HepG2 (cell line): Measurements from ENCODE around the gene RSRC2. TPM values are rescaled to one million over a fixed set of nuclear protein-coding genes. Genes with fewer than 3 reads are reported as not detected.

Experiments
- ATAC-seq: fragments of 200-7000 bp; cut with Tn5 transposase; 3 replicates; pipeline ENCODE4 v1.9.1; 2020; ENCODE audit warnings: mild to moderate bottlenecking, moderate library complexity
- BruUV-seq: library from RNA; stranded (reverse); fragments of 400-500 nt; replicated peaks from 2 replicates; lab custom pipeline; 2021; lab: Mats Ljungman, UMichigan
- CTCF ChIA-PET: fragments of 300-600 bp; formaldehyde crosslinking; extraction: SDS; loops from one replicate; lab custom pipeline; 2021; ENCODE audit warnings: low total read pairs, inconsistent platforms, low intra/inter-chr PET ratio; lab: Yijun Ruan, JAX
- POLR2A ChIA-PET: fragments of 350-600 bp; sonication (Branson Sonifier 250); formaldehyde crosslinking; loops from one replicate; lab custom pipeline; 2020; ENCODE audit warnings: antibody characterized with exemption, inconsistent platforms; lab: Yijun Ruan, JAX
- DNase-seq: peaks from one replicate; pipeline ENCODE4 v3.0.0-alpha.2; 2015; ENCODE audit warnings: low spot score
- FAIRE-seq: peaks from 3 replicates; lab custom pipeline; 2011; peaks lifted over from hg19 to GRCh38; lab: Jason Lieb, UNC
- H2AFZ ChIP-seq: one replicate; pipeline ENCODE4 v1.6.1; 2011; ENCODE audit warnings: low read length, inconsistent platforms
- H3K27ac ChIP-seq: fragments of 300-600 bp; 3 replicates; pipeline ENCODE4 v1.8.0; 2011; ENCODE audit warnings: mixed run types, mild to moderate bottlenecking, mixed read lengths, low read length, inconsistent platforms; ENCODE audit not compliant: insufficient read depth; ENCODE audit errors: extremely low read length
- H3K27me3 ChIP-seq, 2 experiments: fragments of 200-600 bp in 1 of 2; 2 replicates in 1 of 2; 3 replicates in 1 of 2; pipeline versions ENCODE4 v1.6.0 to v1.8.0; 2011; ENCODE audit warnings: low read length in 2 of 2, mild to moderate bottlenecking in 2 of 2, moderate library complexity in 2 of 2, inconsistent platforms in 1 of 2; ENCODE audit not compliant: insufficient read depth in 2 of 2, control insufficient read depth in 1 of 2
- H3K36me3 ChIP-seq, 2 experiments: fragments of 200-600 bp in 1 of 2; replicated peaks in 1 of 2; 2 replicates in 1 of 2; 3 replicates in 1 of 2; pipeline versions ENCODE4 v1.5.1 to v1.8.0; 2011; ENCODE audit warnings: low read length in 2 of 2, inconsistent platforms in 1 of 2; ENCODE audit not compliant: insufficient read depth in 2 of 2, control insufficient read depth in 1 of 2
- H3K4me1 ChIP-seq: 2 replicates; pipeline ENCODE4 v1.5.1; 2012; ENCODE audit warnings: low read length, inconsistent platforms; ENCODE audit not compliant: insufficient read depth
- H3K4me2 ChIP-seq: 2 replicates; pipeline ENCODE4 v1.6.0; 2011; ENCODE audit warnings: low read depth, low read length, inconsistent platforms
- H3K4me3 ChIP-seq, 3 experiments: fragments of 200-600 bp in 1 of 3; sonication (generic), shearing (Covaris generic) in 1 of 3; replicated peaks in 1 of 3; 2 replicates each; pipeline ENCODE4 v1.5.1; 2011 to 2016; ENCODE audit warnings: low read length in 3 of 3, inconsistent platforms in 2 of 3, low read depth in 2 of 3, mild to moderate bottlenecking in 2 of 3, control low read depth in 1 of 3, mixed read lengths in 1 of 3; ENCODE audit not compliant: insufficient read depth in 1 of 3
- H3K79me2 ChIP-seq: one replicate; pipeline ENCODE4 v1.6.1; 2011; ENCODE audit warnings: low read length, inconsistent platforms; ENCODE audit not compliant: insufficient read depth
- H3K9ac ChIP-seq: 2 replicates; pipeline ENCODE4 v1.6.0; 2011; ENCODE audit warnings: mild to moderate bottlenecking, low read depth, low read length, inconsistent platforms; ENCODE audit not compliant: insufficient read depth
- H3K9me3 ChIP-seq: 2 replicates; pipeline ENCODE4 v1.5.1; 2012; ENCODE audit warnings: mild to moderate bottlenecking, low read length
- H4K20me1 ChIP-seq: 2 replicates; pipeline ENCODE4 v1.6.0; 2011; ENCODE audit warnings: inconsistent platforms, mild to moderate bottlenecking, low read length, moderate library complexity; ENCODE audit not compliant: insufficient read depth
- CEBPB ChIP-seq: IDR thresholded peaks from 2 replicates; pipeline ENCODE4 v1.6.1; 2011; ENCODE audit warnings: low read depth, low read length, improper control_type of control experiment, borderline replicate concordance
- CEBPG ChIP-seq: IDR thresholded peaks from 2 replicates; pipeline ENCODE4 v1.6.1; 2016
- MXI1 ChIP-seq: IDR thresholded peaks from 3 replicates; pipeline ENCODE4 v1.6.1; 2012; ENCODE audit warnings: low read depth, low read length, inconsistent platforms, borderline replicate concordance
- RBFOX2 ChIP-seq: fragments of 200-400 bp; formaldehyde crosslinking; IDR thresholded peaks from 2 replicates; pipeline ENCODE4 v1.6.1; 2017; ENCODE audit warnings: low read depth, mild to moderate bottlenecking, low read length
- RBM22 ChIP-seq: fragments of 200-400 bp; formaldehyde crosslinking; optimal IDR thresholded peaks from 2 replicates; pipeline ENCODE3; 2017; ENCODE audit warnings: mild to moderate bottlenecking, low read length, moderate library complexity
- ZC3H13 ChIP-seq: sonication (generic); formaldehyde crosslinking; IDR thresholded peaks from 2 replicates; pipeline ENCODE4 v1.8.1; 2023; ENCODE audit warnings: mild to moderate bottlenecking, missing genetic modification reagents, moderate library complexity
- ZFP37 ChIP-seq: sonication (generic); formaldehyde crosslinking; IDR thresholded peaks from 2 replicates; pipeline ENCODE4 v1.4.0; 2020; ENCODE audit warnings: missing genetic modification reagents, borderline replicate concordance
- ZNF329 ChIP-seq: sonication (generic); formaldehyde crosslinking; IDR thresholded peaks from 2 replicates; pipeline ENCODE4 v1.9.0; 2021; ENCODE audit warnings: low read depth, mild to moderate bottlenecking, missing genetic modification reagents
- ZNF496 ChIP-seq: sonication (generic); formaldehyde crosslinking; IDR thresholded peaks from 2 replicates; pipeline ENCODE4 v1.8.1; 2023; ENCODE audit warnings: mild to moderate bottlenecking, moderate library complexity, missing genetic modification reagents; ENCODE audit not compliant: insufficient replicate concordance
- WGBS: methylation state at CpG from one replicate; pipeline ENCODE4 v1.1.6; 2017; ENCODE audit warnings: low lambda C conversion rate; 5-methylcytosine and 5-hydroxymethylcytosine counted together
- in situ Hi-C: cut with HindIII; loops from 2 replicates; pipeline ENCODE4 v1.10.0; 2017; ENCODE audit warnings: low pct_unique_long_range_greater_than_20kb; ENCODE audit not compliant: extremely low pct_ligation_motif_present
- intact Hi-C: fragments of 100-400 bp; cut with micrococcal nuclease; formaldehyde crosslinking; loops from one replicate; pipeline ENCODE4 v1.10.0; 2022; ENCODE audit not compliant: unreplicated experiment
- polyA plus RNA-seq, 8 experiments: library from polyadenylated mRNA; depleted of rRNA in 3 of 8; stranded (reverse) in 7 of 8; unstranded in 1 of 8; fragments of >200 nt; fragmentation: Illumina TruSeq in 4 of 8; extraction: Trizol in 4 of 8; gene quantifications; 2 replicates each; pipeline versions ENCODE4 v1.2.1 to v1.2.3, GENCODE V29; 2011 to 2016; ENCODE audit warnings: low read depth in 4 of 8, missing spikeins in 1 of 8, mixed read lengths in 1 of 8; ENCODE audit not compliant: insufficient read depth in 1 of 8
- total RNA-seq, 5 experiments: library from RNA; depleted of rRNA; stranded (reverse); fragments of >200 nt; fragmentation: Illumina TruSeq; extraction: Trizol; gene quantifications; 2 replicates each; pipeline ENCODE4 v1.2.3, GENCODE V29; 2016; ENCODE audit warnings: low read depth in 1 of 5

The RSRC2 gene
- total and polyA plus RNA-seq, 2 of the 13 experiments (the other 11 are each of a cell fraction or from before 2014, with no cell fraction given): 31.4 to 77.8 TPM

- H3K4me1 ChIP-seq: peaks cover 31% of the 10 kb centered on the region
- no peak overlapping the region for H3K27ac ChIP-seq
- POLR2A ChIA-PET: interaction anchor here (0.9 kb wide), 1 partner anchor 18 kb away, joined by 3 read pairs; no protein-coding TSS in a partner anchor
- no peak overlapping the region for H3K4me2 ChIP-seq
- DNase-seq (no peak), ATAC-seq (no peak), FAIRE-seq (no peak)
- H3K4me3 ChIP-seq: no peak overlapping the region
- H3K79me2 ChIP-seq: peaks cover 83% of the 10 kb centered on the region
- CTCF ChIA-PET: no interaction called here
- H3K27me3 ChIP-seq: no peaks in the 10 kb centered on the region
- H3K9ac ChIP-seq: no peak overlapping the region
- intact Hi-C loops (loop anchor here (10.0 kb wide), 1 partner anchor 234 kb away; the partner anchor contains the start of gene DENR), in situ Hi-C loops (no loop called here)
- no TSS peak for BruUV-seq
- 97% methylated on average over 4 of the region's 4 CpGs for WGBS
- TF ChIP-seq ZNF329 (CRISPR knock-in tag): no peak
- TF ChIP-seq ZFP37 (CRISPR knock-in tag): no peak
- TF ChIP-seq RBFOX2: 0 out of 2 replicates have a peak, but pooled peaks have one; percentile 4
- TF ChIP-seq RBM22: peak; percentile 82
- H3K9me3 ChIP-seq: no peaks in the 10 kb centered on the region
- H4K20me1 ChIP-seq: peaks cover 60% of the 10 kb centered on the region
- no peak overlapping the region for H2AFZ ChIP-seq
- H3K36me3 ChIP-seq: peaks cover 12 to 67% of the 10 kb centered on the region in 2 experiments
Observed at GRCh38 chr12:122520676-122521075, 6.1 kb downstream of the RSRC2 start.

GRCh38 chr12:122519418-122519817 is 7.3 kb downstream of the RSRC2 start:
- Histone ChIP-seq H3K36me3 (peaks cover 17 to 80% of the 10 kb centered on the region in 2 experiments), H3K4me3 (no peak overlapping the region), H3K79me2 (peaks cover 81% of the 10 kb centered on the region), H3K9me3 (no peaks in the 10 kb centered on the region), H3K27me3 (no peaks in the 10 kb centered on the region), H3K4me2 (no peak overlapping the region), H3K9ac (no peak overlapping the region), H2AFZ (no peak overlapping the region), H3K4me1 (peaks cover 31% of the 10 kb centered on the region), H3K27ac (no peak overlapping the region), H4K20me1 (peaks cover 60% of the 10 kb centered on the region)
- ChIA-PET POLR2A (no interaction called here), CTCF (no interaction called here)
- in situ Hi-C loops: no loop called here
- WGBS: 100% methylated on average over 1 of the region's 1 CpG
- intact Hi-C loops: no loop called here
- FAIRE-seq: no peak
- TF ChIP-seq CEBPB: peak; percentile 38; the same call in 1 of the 2 replicates
- no peak for TF ChIP-seq ZNF496 (CRISPR knock-in tag)
- no peak for TF ChIP-seq ZC3H13 (CRISPR knock-in tag)
- TF ChIP-seq MXI1: no peak
- 0 out of 2 replicates have a peak, but pooled peaks have one; percentile 14 for TF ChIP-seq CEBPG
- DNase-seq: no peak
- peak; percentile 30; the same call in 2 of the 3 replicates for ATAC-seq
- no TSS peak for BruUV-seq
